Ishikawa (cell line): ENCODE measurements around the gene DCAF6.

ENCODE experiments used
- CEBPB ChIP-seq: IDR thresholded peaks from 2 replicates; pipeline ENCODE4 v1.6.1; 2012
- CREB1 ChIP-seq: IDR thresholded peaks from 2 replicates; pipeline ENCODE4 v1.6.1; 2012; ENCODE audit warnings: low read depth
- EGR1 ChIP-seq: IDR thresholded peaks from 2 replicates; pipeline ENCODE4 v1.6.1; 2012
- EP300 ChIP-seq: IDR thresholded peaks from 2 replicates; pipeline ENCODE4 v1.6.1; 2012; ENCODE audit warnings: borderline replicate concordance
- FOXM1 ChIP-seq: IDR thresholded peaks from 2 replicates; pipeline ENCODE4 v1.6.1; 2012; ENCODE audit warnings: low read depth, borderline replicate concordance
- NFIC ChIP-seq: IDR thresholded peaks from 2 replicates; pipeline ENCODE4 v1.6.1; 2012
- RAD21 ChIP-seq: IDR thresholded peaks from 2 replicates; pipeline ENCODE4 v1.6.1; 2012; ENCODE audit warnings: low read depth
- TAF1 ChIP-seq: IDR thresholded peaks from 2 replicates; pipeline ENCODE4 v1.6.1; 2012; ENCODE audit warnings: low read depth, mild to moderate bottlenecking
- TCF12 ChIP-seq: IDR thresholded peaks from 2 replicates; pipeline ENCODE4 v1.6.1; 2012; ENCODE audit warnings: low read depth
- TEAD4 ChIP-seq: IDR thresholded peaks from 2 replicates; pipeline ENCODE4 v1.6.1; 2012
- YY1 ChIP-seq: IDR thresholded peaks from 2 replicates; pipeline ENCODE4 v1.6.1; 2012; ENCODE audit warnings: low read depth
- ZBTB7A ChIP-seq: IDR thresholded peaks from 2 replicates; pipeline ENCODE4 v1.6.1; 2012; ENCODE audit warnings: low read depth
- TF ChIP-seq, protein P1 (sequence below): IDR thresholded peaks from 2 replicates; pipeline ENCODE4 v1.6.1; 2012; ENCODE audit warnings: low read depth, mild to moderate bottlenecking
- TF ChIP-seq, protein P2 (sequence below): IDR thresholded peaks from 2 replicates; pipeline ENCODE4 v1.6.1; 2012
- TF ChIP-seq, protein P3 (sequence below): IDR thresholded peaks from 2 replicates; pipeline ENCODE4 v1.6.1; 2012

Gene DCAF6

GRCh38 chr1:167913895-167914496, 22.5 kb upstream of the DCAF6 start, which contains the start of gene ADCY10:
TSS of gene ADCY10 (minus strand) at chr1:167914134. CDS start at chr1:167905140, 8,994 bp downstream.
- TF ChIP-seq TEAD4 (no peak), RAD21 (no peak), EGR1 (no peak), TAF1 (no peak), YY1 (no peak), TCF12 (no peak), CREB1 (no peak), CEBPB (no peak), ZBTB7A (no peak), EP300 (no peak), FOXM1 (no peak), NFIC (no peak)
- TF ChIP-seq, protein P1, sequence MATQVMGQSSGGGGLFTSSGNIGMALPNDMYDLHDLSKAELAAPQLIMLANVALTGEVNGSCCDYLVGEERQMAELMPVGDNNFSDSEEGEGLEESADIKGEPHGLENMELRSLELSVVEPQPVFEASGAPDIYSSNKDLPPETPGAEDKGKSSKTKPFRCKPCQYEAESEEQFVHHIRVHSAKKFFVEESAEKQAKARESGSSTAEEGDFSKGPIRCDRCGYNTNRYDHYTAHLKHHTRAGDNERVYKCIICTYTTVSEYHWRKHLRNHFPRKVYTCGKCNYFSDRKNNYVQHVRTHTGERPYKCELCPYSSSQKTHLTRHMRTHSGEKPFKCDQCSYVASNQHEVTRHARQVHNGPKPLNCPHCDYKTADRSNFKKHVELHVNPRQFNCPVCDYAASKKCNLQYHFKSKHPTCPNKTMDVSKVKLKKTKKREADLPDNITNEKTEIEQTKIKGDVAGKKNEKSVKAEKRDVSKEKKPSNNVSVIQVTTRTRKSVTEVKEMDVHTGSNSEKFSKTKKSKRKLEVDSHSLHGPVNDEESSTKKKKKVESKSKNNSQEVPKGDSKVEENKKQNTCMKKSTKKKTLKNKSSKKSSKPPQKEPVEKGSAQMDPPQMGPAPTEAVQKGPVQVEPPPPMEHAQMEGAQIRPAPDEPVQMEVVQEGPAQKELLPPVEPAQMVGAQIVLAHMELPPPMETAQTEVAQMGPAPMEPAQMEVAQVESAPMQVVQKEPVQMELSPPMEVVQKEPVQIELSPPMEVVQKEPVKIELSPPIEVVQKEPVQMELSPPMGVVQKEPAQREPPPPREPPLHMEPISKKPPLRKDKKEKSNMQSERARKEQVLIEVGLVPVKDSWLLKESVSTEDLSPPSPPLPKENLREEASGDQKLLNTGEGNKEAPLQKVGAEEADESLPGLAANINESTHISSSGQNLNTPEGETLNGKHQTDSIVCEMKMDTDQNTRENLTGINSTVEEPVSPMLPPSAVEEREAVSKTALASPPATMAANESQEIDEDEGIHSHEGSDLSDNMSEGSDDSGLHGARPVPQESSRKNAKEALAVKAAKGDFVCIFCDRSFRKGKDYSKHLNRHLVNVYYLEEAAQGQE = no peak
- TF ChIP-seq, protein P2, sequence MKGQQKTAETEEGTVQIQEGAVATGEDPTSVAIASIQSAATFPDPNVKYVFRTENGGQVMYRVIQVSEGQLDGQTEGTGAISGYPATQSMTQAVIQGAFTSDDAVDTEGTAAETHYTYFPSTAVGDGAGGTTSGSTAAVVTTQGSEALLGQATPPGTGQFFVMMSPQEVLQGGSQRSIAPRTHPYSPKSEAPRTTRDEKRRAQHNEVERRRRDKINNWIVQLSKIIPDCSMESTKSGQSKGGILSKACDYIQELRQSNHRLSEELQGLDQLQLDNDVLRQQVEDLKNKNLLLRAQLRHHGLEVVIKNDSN = no peak
- TF ChIP-seq, protein P3, sequence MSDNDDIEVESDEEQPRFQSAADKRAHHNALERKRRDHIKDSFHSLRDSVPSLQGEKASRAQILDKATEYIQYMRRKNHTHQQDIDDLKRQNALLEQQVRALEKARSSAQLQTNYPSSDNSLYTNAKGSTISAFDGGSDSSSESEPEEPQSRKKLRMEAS = no peak

- TF ChIP-seq TAF1 (no peak), CREB1 (no peak), EP300 (no peak), RAD21 (no peak), YY1 (no peak), NFIC (no peak), ZBTB7A (no peak), CEBPB (no peak), FOXM1 (no peak), EGR1 (no peak)
- TF ChIP-seq, protein P3 = no peak
- TF ChIP-seq, protein P1 = no peak
- TF ChIP-seq, protein P2 = no peak
These were observed 20.9 kb upstream of the DCAF6 start for GRCh38 chr1:167915569-167915968.

DNA sequence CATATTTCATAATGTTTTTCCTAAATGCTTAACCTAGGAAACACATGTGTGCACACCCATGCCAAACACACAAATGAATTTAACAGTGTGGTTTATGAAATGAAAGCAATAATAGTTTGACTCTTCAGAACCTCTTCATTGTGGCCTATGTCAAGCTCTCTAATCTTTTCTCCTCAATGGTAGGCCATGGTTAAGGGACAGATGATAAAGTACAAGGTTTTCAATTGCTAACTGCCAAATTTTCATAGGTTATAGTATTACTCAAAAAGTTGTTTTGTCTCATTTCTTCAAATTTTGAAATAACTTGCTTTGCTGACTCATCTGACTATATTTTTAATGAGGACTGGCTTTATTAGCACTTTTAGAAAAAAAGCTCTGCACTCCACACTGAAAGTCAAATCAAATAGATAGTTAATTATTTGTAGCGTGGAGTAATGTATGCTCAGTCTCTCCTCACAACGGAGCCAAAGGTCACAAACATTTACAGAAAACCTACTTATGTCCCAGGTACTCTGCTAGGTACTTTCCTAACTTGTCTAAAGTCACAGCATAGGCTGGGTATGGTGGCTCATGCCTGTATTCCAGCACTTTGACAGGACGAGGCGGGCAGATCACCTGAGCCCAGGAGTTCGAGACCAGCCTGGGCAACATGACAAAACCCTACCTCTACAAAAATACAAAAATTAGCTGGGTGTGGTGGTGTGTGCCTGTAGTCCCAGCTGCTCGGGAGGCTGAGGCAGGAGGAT, 19.5 kb upstream of the DCAF6 start:
- TF ChIP-seq EGR1 (no peak), YY1 (no peak), TEAD4 (no peak), EP300 (no peak)
- TF ChIP-seq, protein P2 = no peak

- TF ChIP-seq TCF12 = no peak
- no peak for TF ChIP-seq FOXM1
- TF ChIP-seq, protein P1 = no peak
- no peak for TF ChIP-seq EGR1
- no peak for TF ChIP-seq EP300
- TF ChIP-seq, protein P3 = no peak
- no peak for TF ChIP-seq NFIC
- TF ChIP-seq CEBPB = no peak
- no peak for TF ChIP-seq YY1
- TF ChIP-seq ZBTB7A = no peak
- no peak for TF ChIP-seq RAD21
- no peak for TF ChIP-seq TEAD4
- no peak for TF ChIP-seq TAF1
- TF ChIP-seq CREB1 = no peak
- TF ChIP-seq, protein P2 = no peak
These were observed 14.5 kb upstream of the DCAF6 start for GRCh38 chr1:167922023-167922422.
